Measurements from ENCODE around the gene ORMDL1.

Gene ORMDL1

GRCh38 chr2:189819297-189819704 is 35.2 kb upstream of the ORMDL1 start:
- no peak for TF ChIP-seq CTCF (IDR thresholded peaks at IDR 0.05; ENCODE audit: insufficient read depth, missing control alignments)
- DNase-seq (ENCODE audit: insufficient read length, low spot score) = no peak
- FAIRE-seq = no peak

GRCh38 chr2:189818249-189819038 is 34.3 kb upstream of the ORMDL1 start:
- TF ChIP-seq CTCF (IDR thresholded peaks at IDR 0.05; ENCODE audit: insufficient read depth, missing control alignments) = no peak
- no peak for DNase-seq (ENCODE audit: insufficient read length, low spot score)
- no peak for FAIRE-seq

- FAIRE-seq (no peak), DNase-seq (ENCODE audit: insufficient read length, low spot score) (no peak)
- no peak for TF ChIP-seq CTCF (IDR thresholded peaks at IDR 0.05; ENCODE audit: insufficient read depth, missing control alignments)
These were observed 19.3 kb upstream of the ORMDL1 start for GRCh38 chr2:189803431-189803830.

- DNase-seq (ENCODE audit: insufficient read length, low spot score) (no peak), FAIRE-seq (no peak)
- TF ChIP-seq CTCF (IDR thresholded peaks at IDR 0.05; ENCODE audit: insufficient read depth, missing control alignments) = no peak
These were observed 18.3 kb upstream of the ORMDL1 start for GRCh38 chr2:189802396-189802912.

GRCh38 chr2:189799531-189799930 is 15.4 kb upstream of the ORMDL1 start:
- FAIRE-seq = no peak
- no peak for DNase-seq (ENCODE audit: insufficient read length, low spot score)
- TF ChIP-seq CTCF (IDR thresholded peaks at IDR 0.05; ENCODE audit: insufficient read depth, missing control alignments) = no peak

GRCh38 chr2:189799030-189799331 is 14.8 kb upstream of the ORMDL1 start:
- no peak for TF ChIP-seq CTCF (IDR thresholded peaks at IDR 0.05; ENCODE audit: insufficient read depth, missing control alignments)
- FAIRE-seq (no peak), DNase-seq (ENCODE audit: insufficient read length, low spot score) (no peak)

- DNase-seq (ENCODE audit: insufficient read length, low spot score) = no peak
- FAIRE-seq = peak; percentile 77
- TF ChIP-seq CTCF (IDR thresholded peaks at IDR 0.05; ENCODE audit: insufficient read depth, missing control alignments) = peak; percentile 55
These were observed 14.3 kb upstream of the ORMDL1 start for GRCh38 chr2:189798312-189799029.

All from D721Med (cell line).